Rectal smooth muscle tissue (tissue), 1 donor: Measurements from ENCODE around the gene MCCC2.
"Not testable (repeated sequence)": the region's sequence is repeated elsewhere in the genome, so short reads cannot be mapped to it uniquely, and the experiment has no call there.

Source experiments
- H3K27ac ChIP-seq: one replicate; pipeline ENCODE4 v1.7.0; 2013; ENCODE audit warnings: low read depth, low read length, inconsistent platforms
- H3K27me3 ChIP-seq: one replicate; pipeline ENCODE4 v1.7.0; 2013; ENCODE audit warnings: low read length; ENCODE audit not compliant: control insufficient read depth, insufficient read depth
- H3K36me3 ChIP-seq: one replicate; pipeline ENCODE4 v1.7.0; 2013; ENCODE audit warnings: low read length; ENCODE audit not compliant: control insufficient read depth, insufficient read depth
- H3K4me1 ChIP-seq: one replicate; pipeline ENCODE4 v1.7.0; 2013; ENCODE audit warnings: low read length; ENCODE audit not compliant: control insufficient read depth, insufficient read depth
- H3K4me3 ChIP-seq: one replicate; pipeline ENCODE4 v1.7.0; 2013; ENCODE audit warnings: low read length
- H3K9ac ChIP-seq: one replicate; pipeline ENCODE4 v1.7.0; 2013; ENCODE audit warnings: low read length

MCCC2 gene

GRCh38 chr5:71586941-71587765 is at the start of gene MCCC2:
Gene MCCC2 (plus strand): TSS chr5:71587340. CDS start chr5:71587426, 86 bp downstream.
- no peaks in the 10 kb centered on the region for H3K36me3 ChIP-seq
- peaks cover 6% of the 10 kb centered on the region for H3K4me1 ChIP-seq
- peak within 1 kb of the TSS; percentile 29 for H3K9ac ChIP-seq
- H3K27me3 ChIP-seq: no peaks in the 10 kb centered on the region
- H3K27ac ChIP-seq: peak within 1 kb of the TSS; percentile 68
- peak within 1 kb of the TSS; percentile 64 for H3K4me3 ChIP-seq

GRCh38 chr5:71537687-71538086 is 49.5 kb upstream of the MCCC2 start:
- Histone ChIP-seq H3K4me3 (no peak overlapping the region), H3K9ac (no peak overlapping the region), H3K27me3 (no peaks in the 10 kb centered on the region), H3K27ac (no peak overlapping the region), H3K36me3 (peaks cover 5% of the 10 kb centered on the region), H3K4me1 (no peaks in the 10 kb centered on the region)

- H3K36me3 ChIP-seq: peaks cover 16% of the 10 kb centered on the region
- not testable (repeated sequence) for H3K27ac ChIP-seq, H3K4me3 ChIP-seq, H3K9ac ChIP-seq, H3K4me1 ChIP-seq, H3K27me3 ChIP-seq
Observed at GRCh38 chr5:71550885-71551284, 36.3 kb upstream of the MCCC2 start.

- not testable (repeated sequence) for H3K9ac ChIP-seq, H3K27me3 ChIP-seq, H3K4me3 ChIP-seq, H3K4me1 ChIP-seq, H3K27ac ChIP-seq
- peaks cover 15% of the 10 kb centered on the region for H3K36me3 ChIP-seq
Observed at GRCh38 chr5:71551582-71551981, 35.6 kb upstream of the MCCC2 start.

GRCh38 chr5:71552026-71552749 is 35.0 kb upstream of the MCCC2 start:
- not testable (repeated sequence) for H3K27ac ChIP-seq, H3K9ac ChIP-seq, H3K27me3 ChIP-seq, H3K4me1 ChIP-seq, H3K4me3 ChIP-seq
- peaks cover 14% of the 10 kb centered on the region for H3K36me3 ChIP-seq

GRCh38 chr5:71563161-71563560 is 24.0 kb upstream of the MCCC2 start:
- no peaks in the 10 kb centered on the region for H3K4me1 ChIP-seq
- H3K27me3 ChIP-seq: no peaks in the 10 kb centered on the region
- H3K9ac ChIP-seq: no peak overlapping the region
- H3K4me3 ChIP-seq: no peak overlapping the region
- no peak overlapping the region for H3K27ac ChIP-seq
- H3K36me3 ChIP-seq: peaks cover 17% of the 10 kb centered on the region

GRCh38 chr5:71564895-71565294 is 22.2 kb upstream of the MCCC2 start:
- Histone ChIP-seq H3K9ac (no peak overlapping the region), H3K4me1 (no peaks in the 10 kb centered on the region), H3K27ac (no peak overlapping the region), H3K4me3 (no peak overlapping the region), H3K27me3 (no peaks in the 10 kb centered on the region), H3K36me3 (peaks cover 21% of the 10 kb centered on the region)

GRCh38 chr5:71569748-71570509 is 17.2 kb upstream of the MCCC2 start:
- H3K4me1 ChIP-seq: no peaks in the 10 kb centered on the region
- no peaks in the 10 kb centered on the region for H3K27me3 ChIP-seq
- no peak overlapping the region for H3K27ac ChIP-seq
- H3K4me3 ChIP-seq: no peak overlapping the region
- H3K36me3 ChIP-seq: peaks cover 10% of the 10 kb centered on the region
- no peak overlapping the region for H3K9ac ChIP-seq

- H3K4me1 ChIP-seq, H3K27me3 ChIP-seq, H3K9ac ChIP-seq, H3K4me3 ChIP-seq, H3K36me3 ChIP-seq, H3K27ac ChIP-seq: not testable (repeated sequence)
Observed at GRCh38 chr5:71571811-71572210, 15.3 kb upstream of the MCCC2 start.

- H3K9ac ChIP-seq: no peak overlapping the region
- no peaks in the 10 kb centered on the region for H3K4me1 ChIP-seq
- no peaks in the 10 kb centered on the region for H3K27me3 ChIP-seq
- no peak overlapping the region for H3K27ac ChIP-seq
- no peaks in the 10 kb centered on the region for H3K36me3 ChIP-seq
- H3K4me3 ChIP-seq: no peak overlapping the region
Observed at GRCh38 chr5:71573591-71573990, 13.5 kb upstream of the MCCC2 start.

GRCh38 chr5:71575588-71575987 is 11.6 kb upstream of the MCCC2 start:
- H3K27ac ChIP-seq, H3K9ac ChIP-seq, H3K27me3 ChIP-seq, H3K4me3 ChIP-seq, H3K36me3 ChIP-seq, H3K4me1 ChIP-seq: not testable (repeated sequence)

GRCh38 chr5:71576241-71576640 is 10.9 kb upstream of the MCCC2 start:
- H3K27ac ChIP-seq: no peak overlapping the region
- H3K4me1 ChIP-seq: no peaks in the 10 kb centered on the region
- H3K4me3 ChIP-seq: no peak overlapping the region
- no peaks in the 10 kb centered on the region for H3K36me3 ChIP-seq
- no peaks in the 10 kb centered on the region for H3K27me3 ChIP-seq
- H3K9ac ChIP-seq: no peak overlapping the region
